GM21526 (cell line): ENCODE measurements around the gene SYNE4.
"Not testable (repeated sequence)": the region's sequence is repeated elsewhere in the genome, so short reads cannot be mapped to it uniquely, and the experiment has no call there.

Experiments used
- ATAC-seq: cut with Tn5 transposase; IDR thresholded peaks from one replicate; pipeline ENCODE4 v1.9.1; 2021; ENCODE audit warnings: moderate library complexity; ENCODE audit not compliant: unreplicated experiment, low FRiP score

SYNE4 gene

GRCh38 chr19:35959040-35959967 lies 49.3 kb downstream of the SYNE4 start:
- ATAC-seq: no peak

GRCh38 chr19:35958660-35959039 lies 50.0 kb downstream of the SYNE4 start:
- no peak for ATAC-seq

- not testable (repeated sequence) for ATAC-seq
Observed at GRCh38 chr19:35957411-35957810, 51.2 kb downstream of the SYNE4 start.

GRCh38 chr19:35955881-35956634 lies 52.6 kb downstream of the SYNE4 start:
- no peak for ATAC-seq
